Astrocyte of the hippocampus (primary cell): Measurements from ENCODE around the gene HBG2.
"Not testable (repeated sequence)": the region's sequence is repeated elsewhere in the genome, so short reads cannot be mapped to it uniquely, and the experiment has no call there.

Experiments
- DNase-seq: peaks from one replicate; pipeline ENCODE4 v3.0.0; 2011; ENCODE audit warnings: low read depth, low spot score

HBG2 gene

DNA sequence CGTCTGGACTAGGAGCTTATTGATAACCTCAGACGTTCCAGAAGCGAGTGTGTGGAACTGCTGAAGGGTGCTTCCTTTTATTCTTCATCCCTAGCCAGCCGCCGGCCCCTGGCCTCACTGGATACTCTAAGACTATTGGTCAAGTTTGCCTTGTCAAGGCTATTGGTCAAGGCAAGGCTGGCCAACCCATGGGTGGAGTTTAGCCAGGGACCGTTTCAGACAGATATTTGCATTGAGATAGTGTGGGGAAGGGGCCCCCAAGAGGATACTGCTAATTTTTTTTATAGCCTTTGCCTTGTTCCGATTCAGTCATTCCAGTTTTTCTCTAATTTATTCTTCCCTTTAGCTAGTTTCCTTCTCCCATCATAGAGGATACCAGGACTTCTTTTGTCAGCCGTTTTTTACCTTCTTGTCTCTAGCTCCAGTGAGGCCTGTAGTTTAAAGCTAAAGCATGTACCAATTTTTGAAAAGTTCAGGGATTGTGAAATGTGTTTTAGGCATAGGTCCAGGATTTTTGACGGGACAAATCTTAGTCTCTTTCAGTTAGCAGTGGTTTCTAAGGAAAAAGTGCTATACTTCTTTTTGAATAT is 4.7 kb downstream of the HBG2 start, which contains the start of gene HBG1:
HBG1 (minus strand) TSS at position 51 of the 590 bp plus-strand sequence. CDS start 53 bp downstream, outside the sequence.
- not testable (repeated sequence) for DNase-seq

- DNase-seq = not testable (repeated sequence)
Observed at GRCh38 chr11:5248498-5248897, 6.1 kb downstream of the HBG2 start.

DNA sequence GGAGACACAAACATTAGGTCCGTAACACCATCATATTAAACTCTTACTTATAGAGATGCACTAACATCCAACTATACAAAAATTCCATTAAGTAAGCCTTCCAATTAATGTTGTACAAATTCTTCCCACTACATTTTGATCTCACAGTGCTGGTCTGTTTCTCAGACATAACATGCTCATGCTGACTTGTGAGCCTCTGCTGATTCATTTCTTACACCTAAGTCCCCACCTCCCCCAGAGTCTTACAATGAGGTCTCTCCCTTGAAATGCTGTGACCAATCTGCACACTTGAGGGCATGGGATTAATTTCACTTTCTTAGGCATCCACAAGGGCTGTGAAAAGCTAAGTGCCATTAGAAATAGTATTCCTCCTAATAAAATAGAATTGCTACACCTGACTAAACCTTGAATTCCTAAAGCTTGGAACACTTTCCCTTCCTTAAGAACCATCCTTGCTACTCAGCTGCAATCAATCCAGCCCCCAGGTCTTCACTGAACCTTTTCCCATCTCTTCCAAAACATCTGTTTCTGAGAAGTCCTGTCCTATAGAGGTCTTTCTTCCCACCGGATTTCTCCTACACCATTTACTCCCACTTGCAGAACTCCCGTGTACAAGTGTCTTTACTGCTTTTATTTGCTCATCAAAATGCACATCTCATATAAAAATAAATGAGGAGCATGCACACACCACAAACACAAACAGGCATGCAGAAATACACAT is 6.9 kb downstream of the HBG2 start:
- DNase-seq = no peak

DNA sequence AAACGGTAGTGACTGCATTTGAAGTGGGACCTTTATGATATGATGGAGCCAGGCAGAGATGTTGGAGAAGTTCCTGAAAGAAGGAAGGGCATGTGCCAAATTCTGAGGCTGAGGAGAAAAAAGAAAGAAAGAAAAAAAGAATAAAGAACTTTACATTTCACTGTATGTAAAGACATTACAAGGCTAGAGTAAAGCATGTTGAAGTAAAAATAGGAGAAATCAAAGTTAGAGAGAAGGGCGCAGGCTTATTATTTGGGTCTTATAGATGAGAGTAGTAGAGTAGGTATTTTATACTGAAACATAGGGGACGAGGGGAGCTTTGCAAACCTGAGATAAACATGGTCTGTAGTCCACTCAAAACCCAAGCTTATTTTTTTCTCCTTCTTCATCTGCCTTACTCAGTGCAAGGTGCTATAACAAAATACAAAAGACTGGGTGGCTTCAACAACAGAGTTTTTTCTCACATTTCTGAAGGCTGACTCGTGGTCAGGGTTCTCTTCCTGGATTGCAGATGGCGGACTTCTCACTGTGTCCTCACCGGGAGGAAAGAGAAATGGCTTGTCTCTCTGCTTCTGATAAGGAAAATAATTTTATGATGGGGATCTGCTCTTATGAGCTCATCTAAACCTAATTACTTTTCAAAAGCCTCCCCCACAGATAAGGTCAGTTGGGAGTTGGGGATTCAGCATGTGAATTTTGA is 7.7 kb downstream of the HBG2 start:
- no peak for DNase-seq

DNA sequence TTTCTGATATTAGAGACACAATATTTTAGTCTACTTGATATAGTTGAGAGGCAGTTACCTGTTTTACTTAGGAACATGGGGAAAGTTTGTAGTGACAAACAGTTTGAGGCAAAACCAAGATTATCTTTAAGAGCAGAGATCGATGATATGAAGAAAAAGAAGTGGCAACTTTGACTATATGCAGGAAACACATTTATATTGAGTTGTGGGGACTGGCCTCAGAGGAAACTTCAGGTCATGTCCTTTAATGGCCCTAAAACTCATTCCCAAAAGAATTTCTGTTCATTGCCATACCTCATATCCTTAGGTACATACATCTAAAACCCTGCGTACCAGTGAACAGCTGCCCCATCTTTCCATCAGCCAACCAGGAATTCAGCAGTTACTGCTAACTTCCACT is 9.4 kb downstream of the HBG2 start:
- DNase-seq = no peak

- no peak for DNase-seq
Observed at GRCh38 chr11:5243816-5244180, 10.8 kb downstream of the HBG2 start.

GRCh38 chr11:5242933-5243815 is 11.4 kb downstream of the HBG2 start:
- no peak for DNase-seq

DNA sequence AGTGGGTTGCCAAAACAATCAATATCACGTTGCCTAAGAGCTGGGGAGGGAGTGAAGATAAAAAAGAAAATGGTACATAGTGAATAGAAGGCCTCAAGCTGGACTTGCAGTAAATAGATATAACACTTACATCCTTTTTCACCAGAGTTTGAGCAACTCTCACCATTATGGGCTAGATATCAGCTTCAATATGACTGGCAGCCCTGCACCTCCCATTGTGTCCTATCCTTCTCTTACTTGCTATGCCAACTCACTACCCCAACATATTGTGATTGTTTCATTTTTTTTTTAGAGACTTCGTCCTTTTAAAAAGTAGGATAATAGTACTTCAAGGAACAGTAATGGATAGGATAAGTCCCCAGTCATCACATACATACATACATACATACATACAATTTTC is 12.4 kb downstream of the HBG2 start:
- DNase-seq = no peak

DNA sequence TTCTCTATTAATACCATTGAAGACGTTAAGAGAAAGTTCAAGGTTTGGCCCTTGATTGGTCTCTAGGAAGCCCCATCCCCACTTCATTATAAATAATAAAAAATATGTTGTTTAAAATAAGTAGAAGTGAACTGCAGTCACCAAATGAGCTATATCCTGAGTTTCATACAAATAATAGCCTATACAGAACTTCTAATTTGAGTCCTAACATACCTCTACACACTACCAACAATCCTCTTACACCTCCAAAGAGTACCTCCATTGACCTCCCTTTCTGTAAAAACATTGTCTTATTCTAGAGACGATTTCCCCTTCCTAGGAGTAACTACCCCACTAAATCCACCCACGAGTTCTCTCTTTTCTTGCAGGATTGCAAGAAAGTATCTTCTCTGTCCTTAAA is 13.1 kb downstream of the HBG2 start:
- DNase-seq = no peak

DNA sequence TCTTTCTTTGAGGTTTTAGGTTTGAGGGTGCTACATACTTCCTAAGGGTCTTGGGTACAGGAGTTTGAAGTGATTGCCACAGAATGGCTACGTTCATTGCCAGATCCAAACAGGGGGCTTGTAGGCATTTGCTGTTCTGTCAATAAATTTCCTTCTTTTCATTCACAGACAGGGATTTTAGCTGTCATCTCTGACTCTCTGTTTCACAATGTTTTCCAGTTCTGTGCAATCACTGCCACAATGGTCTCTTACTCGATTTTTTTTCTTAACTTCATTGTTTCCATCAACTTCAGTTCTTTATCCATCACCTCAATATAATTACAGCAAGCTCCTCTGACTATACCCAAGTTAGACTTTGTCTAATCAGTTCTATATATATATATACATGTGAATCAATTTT is 14.1 kb downstream of the HBG2 start:
- DNase-seq = no peak

DNA sequence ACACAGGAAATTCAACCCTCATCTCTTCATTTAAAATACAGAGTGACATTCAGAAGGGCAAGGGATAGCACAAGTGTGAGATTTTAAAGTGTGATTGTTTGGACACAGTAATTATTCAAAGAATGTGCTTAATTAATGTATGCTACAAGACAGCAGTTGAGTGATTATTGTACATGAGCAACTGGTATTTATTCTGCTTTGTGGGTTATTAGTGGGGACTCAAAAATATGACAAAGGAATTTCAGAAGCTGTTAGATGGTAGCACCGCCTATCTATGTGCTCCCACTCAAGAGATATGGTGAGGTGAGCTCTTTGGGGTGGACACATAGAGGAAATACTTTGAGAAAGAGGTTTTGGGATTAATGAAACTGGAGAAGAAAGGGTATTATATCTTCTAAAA is 14.5 kb downstream of the HBG2 start:
- DNase-seq = no peak

DNA sequence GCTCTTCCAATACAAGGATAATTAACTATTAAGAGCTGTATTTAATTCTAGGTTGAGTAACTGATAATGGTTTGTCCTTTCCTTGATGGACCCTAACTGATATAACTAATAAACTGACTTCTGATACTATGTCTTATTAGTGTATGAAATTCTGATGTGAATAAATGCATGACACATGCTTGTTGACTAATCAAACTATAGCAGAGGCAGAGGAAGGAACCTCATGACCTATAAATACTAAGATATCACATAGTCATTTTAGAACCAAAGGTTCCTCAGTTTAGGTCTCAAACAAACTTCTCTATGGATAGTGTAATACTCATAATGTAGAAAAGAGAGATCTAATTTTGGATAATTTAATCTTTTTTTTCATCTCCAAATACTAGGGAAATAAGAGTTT is 15.5 kb downstream of the HBG2 start:
- no peak for DNase-seq

DNA sequence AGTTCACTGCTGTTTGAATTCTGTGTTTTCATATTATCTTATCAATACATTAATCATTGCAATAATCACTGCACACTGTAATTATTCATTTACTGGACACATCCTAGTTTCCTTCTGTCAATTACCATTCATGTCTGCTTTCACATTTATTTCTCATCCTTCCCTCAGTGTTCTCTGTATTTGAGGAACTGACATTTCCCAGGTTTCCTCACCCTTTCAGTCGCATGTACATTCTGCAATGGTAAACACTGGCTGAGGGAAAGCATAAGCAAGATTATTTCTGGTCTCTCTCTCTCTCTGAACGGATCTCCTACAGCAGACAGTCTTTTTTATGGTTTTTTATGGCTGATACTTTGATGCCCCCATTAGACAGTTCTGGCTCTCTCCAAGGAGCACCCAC is 16.1 kb downstream of the HBG2 start:
- no peak for DNase-seq

DNA sequence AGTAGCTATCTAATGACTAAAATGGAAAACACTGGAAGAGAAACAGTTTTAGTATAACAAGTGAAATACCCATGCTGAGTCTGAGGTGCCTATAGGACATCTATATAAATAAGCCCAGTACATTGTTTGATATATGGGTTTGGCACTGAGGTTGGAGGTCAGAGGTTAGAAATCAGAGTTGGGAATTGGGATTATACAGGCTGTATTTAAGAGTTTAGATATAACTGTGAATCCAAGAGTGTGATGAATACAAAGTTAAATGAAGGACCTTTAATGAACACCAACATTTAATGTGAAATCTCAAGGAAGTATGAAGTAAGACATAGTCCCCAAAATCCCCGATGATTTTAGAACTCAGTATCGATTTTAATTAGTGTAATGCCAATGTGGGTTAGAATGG is 17.2 kb downstream of the HBG2 start:
- no peak for DNase-seq

- DNase-seq = no peak
Observed at GRCh38 chr11:5235364-5236095, 19.1 kb downstream of the HBG2 start.

- DNase-seq = no peak
Observed at GRCh38 chr11:5234381-5234834, 20.2 kb downstream of the HBG2 start, which contains the start of gene HBD. HBD (minus strand) TSS chr11:5234483; CDS start chr11:5234433, 50 bp downstream.

- DNase-seq = no peak
Observed at GRCh38 chr11:5233307-5233706, 21.3 kb downstream of the HBG2 start.

GRCh38 chr11:5232821-5233220 is 21.8 kb downstream of the HBG2 start:
- DNase-seq = no peak

- no peak for DNase-seq
Observed at GRCh38 chr11:5232176-5232575, 22.4 kb downstream of the HBG2 start.

DNA sequence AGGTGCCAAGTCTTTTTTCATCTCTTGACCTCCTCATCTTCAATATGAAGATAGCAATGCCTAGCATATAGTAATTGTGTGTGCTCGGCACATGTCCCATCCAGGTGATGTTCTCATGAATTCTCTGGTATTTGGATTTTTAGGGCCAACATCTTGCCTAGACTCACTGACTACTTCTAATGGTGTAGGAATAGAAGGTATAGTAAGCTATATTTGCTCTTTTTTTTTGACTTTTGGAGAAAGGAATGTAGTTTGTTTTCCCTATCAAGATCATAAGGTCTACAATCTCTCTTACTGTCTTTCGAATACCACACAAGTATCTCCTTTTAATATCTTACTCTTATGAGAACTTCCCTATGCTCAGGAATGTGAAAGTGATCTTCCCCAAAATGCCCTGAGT is 23.5 kb downstream of the HBG2 start:
- no peak for DNase-seq

- no peak for DNase-seq
Observed at GRCh38 chr11:5230266-5230665, 24.3 kb downstream of the HBG2 start.
